Right atrium auricular region (tissue), 2 donors: ENCODE results near the gene JAKMIP1. TPM values are rescaled to one million over a fixed set of nuclear protein-coding genes. Genes with fewer than 3 reads are reported as not detected.
A peak's percentile ranks its signal among the peaks of the same experiment; 100 is the strongest.

Experiments
- DNase-seq: peaks from one replicate; pipeline ENCODE4 v3.0.0-alpha.2; 2019; ENCODE audit warnings: low spot score
- H3K27ac ChIP-seq, 2 donors: fragments of 200-600 bp; sonication (generic); 1 replicate in 1 of 2; 2 replicates in 1 of 2; pipeline ENCODE4 v1.5.1; 2016 to 2019
- H3K27me3 ChIP-seq, 2 donors: fragments of 200-600 bp; sonication (generic); one replicate each; pipeline versions ENCODE4 v1.5.1 to v1.6.0; 2017 to 2019
- H3K36me3 ChIP-seq: fragments of 200-600 bp; sonication (generic); one replicate; pipeline ENCODE4 v1.5.1; 2016
- H3K4me1 ChIP-seq, 2 donors: fragments of 200-600 bp; sonication (generic); one replicate each; pipeline versions ENCODE4 v1.5.1 to v1.6.0; 2017 to 2019
- H3K4me3 ChIP-seq, 2 donors: fragments of 200-600 bp; sonication (generic); 1 replicate in 1 of 2; 2 replicates in 1 of 2; pipeline ENCODE4 v1.5.1; 2017 to 2019; ENCODE audit warnings: mild to moderate bottlenecking in 1 of 2, moderate library complexity in 1 of 2
- H3K9me3 ChIP-seq, 2 donors: fragments of 200-600 bp; sonication (generic); one replicate each; pipeline ENCODE4 v1.5.1; 2019
- total RNA-seq, 2 donors: library from RNA; depleted of rRNA; stranded (reverse); fragments of >200 nt; gene quantifications; one replicate each; pipeline ENCODE4 v1.1.0, GENCODE V29; 2016
- TF ChIP-seq, protein P1 (sequence below), 2 donors: fragments of 200-600 bp; sonication (generic); IDR thresholded peaks; one replicate each; pipeline ENCODE4 v1.5.1; 2019; ENCODE audit warnings: antibody characterized with exemption in 2 of 2

The JAKMIP1 gene
- total RNA-seq, 2 donors from 2014 or later = 0.30 to 0.59 TPM

DNA sequence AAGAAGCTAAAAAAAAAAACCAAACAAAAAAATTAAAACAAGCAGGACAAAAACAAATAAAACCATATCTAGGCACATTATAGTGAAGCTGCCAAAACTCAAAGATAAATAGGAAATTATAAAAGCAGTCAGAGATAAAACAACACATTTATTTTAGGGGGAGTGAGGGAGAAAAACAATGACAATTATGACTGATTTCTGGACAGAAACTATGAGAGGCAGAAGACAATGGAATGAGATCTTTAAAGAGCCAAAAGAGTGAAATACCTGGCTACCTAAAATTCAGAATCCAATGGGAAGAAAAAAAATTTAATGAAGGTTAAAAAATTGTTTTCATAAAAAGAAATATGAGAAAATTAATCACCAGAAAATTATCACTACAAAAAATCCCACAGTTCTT lies 215.5 kb downstream of the JAKMIP1 start:
- H3K27me3 ChIP-seq = no peaks in the 10 kb centered on the region
- TF ChIP-seq, protein P1, sequence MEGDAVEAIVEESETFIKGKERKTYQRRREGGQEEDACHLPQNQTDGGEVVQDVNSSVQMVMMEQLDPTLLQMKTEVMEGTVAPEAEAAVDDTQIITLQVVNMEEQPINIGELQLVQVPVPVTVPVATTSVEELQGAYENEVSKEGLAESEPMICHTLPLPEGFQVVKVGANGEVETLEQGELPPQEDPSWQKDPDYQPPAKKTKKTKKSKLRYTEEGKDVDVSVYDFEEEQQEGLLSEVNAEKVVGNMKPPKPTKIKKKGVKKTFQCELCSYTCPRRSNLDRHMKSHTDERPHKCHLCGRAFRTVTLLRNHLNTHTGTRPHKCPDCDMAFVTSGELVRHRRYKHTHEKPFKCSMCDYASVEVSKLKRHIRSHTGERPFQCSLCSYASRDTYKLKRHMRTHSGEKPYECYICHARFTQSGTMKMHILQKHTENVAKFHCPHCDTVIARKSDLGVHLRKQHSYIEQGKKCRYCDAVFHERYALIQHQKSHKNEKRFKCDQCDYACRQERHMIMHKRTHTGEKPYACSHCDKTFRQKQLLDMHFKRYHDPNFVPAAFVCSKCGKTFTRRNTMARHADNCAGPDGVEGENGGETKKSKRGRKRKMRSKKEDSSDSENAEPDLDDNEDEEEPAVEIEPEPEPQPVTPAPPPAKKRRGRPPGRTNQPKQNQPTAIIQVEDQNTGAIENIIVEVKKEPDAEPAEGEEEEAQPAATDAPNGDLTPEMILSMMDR (IDR thresholded peaks at IDR 0.05) = no peak
- H3K36me3 ChIP-seq = no peaks in the 10 kb centered on the region
- no peaks in the 10 kb centered on the region for H3K4me1 ChIP-seq
- H3K27ac ChIP-seq = no peak overlapping the region
- no peak for DNase-seq
- H3K4me3 ChIP-seq = no peak overlapping the region
- peaks cover 0 to 18% of the 10 kb centered on the region in 2 donors for H3K9me3 ChIP-seq

DNA sequence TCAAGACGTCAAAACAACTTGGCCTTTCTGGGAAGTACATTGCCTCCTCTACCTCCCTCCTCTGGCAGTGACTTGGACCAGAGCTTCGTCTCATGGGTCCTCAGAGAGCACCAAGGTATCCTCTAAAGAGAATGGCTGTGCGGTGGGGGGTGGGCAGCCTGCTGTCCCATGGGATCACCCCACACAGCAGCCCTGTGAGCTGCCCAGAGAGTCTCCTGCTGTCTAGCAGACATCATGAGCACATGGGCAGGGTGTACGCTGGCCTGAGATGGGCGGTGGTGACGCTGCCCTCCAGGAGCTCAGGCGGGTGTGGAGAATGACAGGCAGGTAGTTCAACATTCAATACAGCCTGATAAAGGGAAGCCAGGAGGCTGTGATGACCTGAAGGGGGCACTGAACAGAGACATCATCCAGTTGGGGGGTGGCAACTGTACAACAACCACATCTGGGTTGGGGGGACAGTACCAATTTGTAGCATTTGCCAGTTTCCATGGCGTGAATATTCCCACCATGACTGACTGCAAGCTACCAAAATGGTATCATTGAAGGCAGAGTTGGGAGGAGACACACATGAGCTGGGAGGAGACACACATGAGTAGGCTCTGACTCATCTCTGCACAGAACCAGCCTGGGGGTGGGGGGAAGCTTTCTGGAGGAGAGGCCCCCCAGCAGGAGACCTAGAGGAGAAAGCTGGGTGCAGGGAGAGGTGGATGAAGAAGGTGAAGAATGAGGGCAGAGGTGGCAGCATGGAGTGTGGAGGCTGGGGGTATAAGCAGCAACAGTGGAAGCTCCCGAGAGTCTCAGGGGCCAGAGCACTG lies 218.0 kb downstream of the JAKMIP1 start:
- no peaks in the 10 kb centered on the region for H3K4me1 ChIP-seq
- no peaks in the 10 kb centered on the region for H3K36me3 ChIP-seq
- no peak overlapping the region for H3K4me3 ChIP-seq
- TF ChIP-seq, protein P1 (IDR thresholded peaks at IDR 0.05) = no peak
- H3K27ac ChIP-seq = no peak overlapping the region
- H3K27me3 ChIP-seq = no peaks in the 10 kb centered on the region
- no peak for DNase-seq
- H3K9me3 ChIP-seq = peaks cover 0 to 18% of the 10 kb centered on the region in 2 donors

DNA sequence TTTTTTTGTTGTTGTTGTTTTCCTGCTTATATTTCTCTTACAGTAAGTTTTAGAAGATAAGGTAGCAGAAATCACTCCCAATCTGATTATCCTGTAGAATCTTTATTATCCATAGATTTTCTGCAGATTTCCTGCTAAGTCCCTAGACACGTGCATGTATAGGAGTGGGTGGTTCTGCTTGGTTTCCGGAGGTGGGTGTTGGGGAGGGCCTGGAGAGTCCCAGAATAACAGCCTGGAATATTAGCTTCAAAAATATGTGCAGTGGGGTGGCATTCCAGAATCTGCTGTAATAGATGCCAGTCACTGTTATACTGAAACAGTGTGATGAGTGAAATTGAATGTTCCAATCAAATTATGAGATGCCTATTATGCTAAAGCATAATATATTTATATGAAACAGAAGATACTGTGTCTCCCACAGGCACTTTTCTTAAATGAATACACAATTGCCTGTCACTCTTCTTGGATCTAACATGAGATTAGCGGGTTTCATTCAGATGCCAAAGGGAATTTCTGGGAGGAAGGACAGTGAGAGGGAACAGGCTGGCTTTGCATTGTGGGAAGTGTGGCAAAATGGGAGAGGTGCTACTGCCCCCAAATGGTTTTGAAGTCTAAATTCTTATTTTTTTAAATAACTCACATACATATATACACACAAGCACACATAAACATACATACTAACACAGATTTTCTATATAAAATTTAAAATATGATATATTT lies 219.8 kb downstream of the JAKMIP1 start:
- H3K9me3 ChIP-seq = peaks cover 0 to 18% of the 10 kb centered on the region in 2 donors
- no peak for DNase-seq
- no peaks in the 10 kb centered on the region for H3K27me3 ChIP-seq
- H3K27ac ChIP-seq = no peak overlapping the region
- no peaks in the 10 kb centered on the region for H3K4me1 ChIP-seq
- H3K36me3 ChIP-seq = no peaks in the 10 kb centered on the region
- no peak overlapping the region for H3K4me3 ChIP-seq
- TF ChIP-seq, protein P1 (IDR thresholded peaks at IDR 0.05) = no peak

DNA sequence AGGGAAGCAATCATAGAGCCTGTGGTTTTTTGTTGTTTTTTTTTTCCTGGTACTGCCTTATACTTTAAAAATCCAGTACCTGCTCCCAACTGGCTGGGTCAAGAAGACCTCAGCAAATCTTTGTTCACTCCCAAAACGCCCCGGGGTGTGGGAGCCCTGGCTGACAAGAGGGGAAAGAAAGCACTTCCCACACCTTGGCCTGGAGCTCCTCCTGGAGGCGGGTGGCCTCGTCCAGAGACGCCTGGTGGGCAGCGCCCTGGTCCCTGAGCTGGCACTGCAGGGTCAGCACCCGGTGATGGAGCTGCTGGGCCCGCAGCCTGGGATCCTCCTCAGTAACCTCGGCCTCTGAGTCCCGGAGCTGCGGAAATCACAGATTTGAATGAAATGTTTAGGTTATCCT lies 220.4 kb downstream of the JAKMIP1 start:
- no peaks in the 10 kb centered on the region for H3K36me3 ChIP-seq
- H3K27me3 ChIP-seq = no peaks in the 10 kb centered on the region
- no peaks in the 10 kb centered on the region for H3K4me1 ChIP-seq
- peaks cover 0 to 14% of the 10 kb centered on the region in 2 donors for H3K9me3 ChIP-seq
- TF ChIP-seq, protein P1 (IDR thresholded peaks at IDR 0.05) = peak in 1 of 2 donors; percentile 26
- DNase-seq = no peak
- no peak overlapping the region for H3K27ac ChIP-seq
- no peak overlapping the region for H3K4me3 ChIP-seq

DNA sequence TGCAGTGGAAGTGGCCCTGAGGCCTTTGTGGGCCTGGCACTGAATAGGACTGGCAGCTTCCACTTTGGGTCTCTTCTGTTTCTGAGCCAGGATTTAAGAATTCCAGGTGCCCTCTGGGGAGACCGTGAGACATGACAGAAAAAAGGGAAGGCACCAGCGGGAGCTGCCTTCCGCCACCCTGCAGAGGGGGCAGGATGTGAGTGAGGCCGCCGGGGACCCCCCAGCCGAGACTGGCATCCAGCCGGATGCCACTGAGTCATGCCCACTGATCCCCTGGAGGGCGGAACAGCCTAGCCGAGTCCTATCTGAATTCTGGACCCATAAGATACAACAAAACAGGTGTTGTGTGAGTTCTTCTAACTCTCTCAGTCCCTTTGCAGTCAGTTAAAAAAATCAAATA lies 223.4 kb downstream of the JAKMIP1 start:
- Histone ChIP-seq H3K36me3 (no peaks in the 10 kb centered on the region), H3K27me3 (no peaks in the 10 kb centered on the region), H3K27ac (no peak overlapping the region), H3K4me3 (no peak overlapping the region), H3K4me1 (no peaks in the 10 kb centered on the region), H3K9me3 (no peaks in the 10 kb centered on the region)
- no peak for DNase-seq
- TF ChIP-seq, protein P1 (IDR thresholded peaks at IDR 0.05) = no peak
